ENCODE data around the gene BOK. TPM values are rescaled to one million over a fixed set of nuclear protein-coding genes. Genes with fewer than 3 reads are reported as not detected.
"Not testable (repeated sequence)": the region's sequence is repeated elsewhere in the genome, so short reads cannot be mapped to it uniquely, and the experiment has no call there.

Gene BOK
- total RNA-seq, 1 experiment from 2014 or later: 18.6 TPM

DNA sequence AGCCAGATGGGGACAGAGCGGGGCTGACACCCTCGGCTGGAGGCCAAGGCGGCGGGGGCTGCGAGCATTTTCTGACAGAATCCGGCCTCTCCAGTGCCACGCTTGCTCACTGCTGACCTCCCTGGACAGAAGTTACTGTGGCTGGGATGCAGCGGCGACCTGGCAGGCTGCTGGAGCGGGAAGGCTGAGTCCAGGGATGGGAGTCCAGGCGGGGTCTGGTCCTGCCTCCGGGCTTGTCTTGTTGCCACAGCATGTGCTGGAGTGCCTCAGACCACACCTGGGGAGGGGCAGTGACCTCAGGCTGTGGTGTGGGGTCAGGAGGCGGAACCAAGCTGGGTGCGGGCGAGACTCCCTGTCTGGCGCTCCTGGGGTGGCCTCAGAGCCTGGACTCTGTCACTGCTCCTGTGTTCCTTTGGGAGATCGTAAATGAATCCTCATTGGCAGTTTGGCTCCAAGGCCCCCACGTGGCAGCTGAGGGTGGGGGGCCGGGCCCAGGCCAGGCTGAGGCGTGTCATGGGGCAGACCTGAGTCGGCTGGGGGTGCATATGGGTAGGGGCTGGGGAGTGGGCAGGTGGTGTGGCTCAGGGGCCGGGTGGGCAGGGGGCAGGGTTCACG is 5.5 kb downstream of the BOK start:
- H3K9me3 ChIP-seq: no peaks in the 10 kb centered on the region
- TF ChIP-seq, protein P1, sequence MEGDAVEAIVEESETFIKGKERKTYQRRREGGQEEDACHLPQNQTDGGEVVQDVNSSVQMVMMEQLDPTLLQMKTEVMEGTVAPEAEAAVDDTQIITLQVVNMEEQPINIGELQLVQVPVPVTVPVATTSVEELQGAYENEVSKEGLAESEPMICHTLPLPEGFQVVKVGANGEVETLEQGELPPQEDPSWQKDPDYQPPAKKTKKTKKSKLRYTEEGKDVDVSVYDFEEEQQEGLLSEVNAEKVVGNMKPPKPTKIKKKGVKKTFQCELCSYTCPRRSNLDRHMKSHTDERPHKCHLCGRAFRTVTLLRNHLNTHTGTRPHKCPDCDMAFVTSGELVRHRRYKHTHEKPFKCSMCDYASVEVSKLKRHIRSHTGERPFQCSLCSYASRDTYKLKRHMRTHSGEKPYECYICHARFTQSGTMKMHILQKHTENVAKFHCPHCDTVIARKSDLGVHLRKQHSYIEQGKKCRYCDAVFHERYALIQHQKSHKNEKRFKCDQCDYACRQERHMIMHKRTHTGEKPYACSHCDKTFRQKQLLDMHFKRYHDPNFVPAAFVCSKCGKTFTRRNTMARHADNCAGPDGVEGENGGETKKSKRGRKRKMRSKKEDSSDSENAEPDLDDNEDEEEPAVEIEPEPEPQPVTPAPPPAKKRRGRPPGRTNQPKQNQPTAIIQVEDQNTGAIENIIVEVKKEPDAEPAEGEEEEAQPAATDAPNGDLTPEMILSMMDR (IDR thresholded peaks at IDR 0.05; ENCODE audit: insufficient read depth in 1 of 2, low read depth in 1 of 2, low read length in 1 of 2, severe bottlenecking in 1 of 2, unreplicated experiment in 1 of 2): no peak
- no peak overlapping the region for H3K4me3 Mint-ChIP-seq (ENCODE audit: unreplicated experiment)
- H3K4me3 ChIP-seq (ENCODE audit: low read depth, low read length): no peak overlapping the region
- BruUV-seq (replicated peaks): no TSS peak
- DNase-seq: peak in 1 of 2 experiments; percentile 49
- ChIA-PET POLR2A (interaction anchor here (0.9 kb wide), 1 partner anchor 261 kb away, joined by 4 read pairs; no protein-coding TSS in a partner anchor), CTCF (no interaction called here)
- no peaks in the 10 kb centered on the region for H3K27me3 ChIP-seq (replicated peaks; ENCODE audit: control insufficient read depth, insufficient read depth, low read length)
- no peak overlapping the region for H3K27ac Mint-ChIP-seq (ENCODE audit: unreplicated experiment)
- intact Hi-C loops (cut with micrococcal nuclease; ENCODE audit: unreplicated experiment): no loop called here
- H3K4me1 ChIP-seq: no peaks in the 10 kb centered on the region
- no peaks in the 10 kb centered on the region for H3K36me3 ChIP-seq (ENCODE audit: control insufficient read depth, insufficient read depth, low read length)
- H3K9me3 Mint-ChIP-seq (ENCODE audit: unreplicated experiment): no peaks in the 10 kb centered on the region
- H3K4me1 Mint-ChIP-seq (ENCODE audit: low read depth, unreplicated experiment): no peaks in the 10 kb centered on the region
- H3K36me3 Mint-ChIP-seq (ENCODE audit: insufficient read depth, unreplicated experiment): no peaks in the 10 kb centered on the region
- no peaks in the 10 kb centered on the region for H3K27me3 Mint-ChIP-seq (ENCODE audit: insufficient read depth, unreplicated experiment)

DNA sequence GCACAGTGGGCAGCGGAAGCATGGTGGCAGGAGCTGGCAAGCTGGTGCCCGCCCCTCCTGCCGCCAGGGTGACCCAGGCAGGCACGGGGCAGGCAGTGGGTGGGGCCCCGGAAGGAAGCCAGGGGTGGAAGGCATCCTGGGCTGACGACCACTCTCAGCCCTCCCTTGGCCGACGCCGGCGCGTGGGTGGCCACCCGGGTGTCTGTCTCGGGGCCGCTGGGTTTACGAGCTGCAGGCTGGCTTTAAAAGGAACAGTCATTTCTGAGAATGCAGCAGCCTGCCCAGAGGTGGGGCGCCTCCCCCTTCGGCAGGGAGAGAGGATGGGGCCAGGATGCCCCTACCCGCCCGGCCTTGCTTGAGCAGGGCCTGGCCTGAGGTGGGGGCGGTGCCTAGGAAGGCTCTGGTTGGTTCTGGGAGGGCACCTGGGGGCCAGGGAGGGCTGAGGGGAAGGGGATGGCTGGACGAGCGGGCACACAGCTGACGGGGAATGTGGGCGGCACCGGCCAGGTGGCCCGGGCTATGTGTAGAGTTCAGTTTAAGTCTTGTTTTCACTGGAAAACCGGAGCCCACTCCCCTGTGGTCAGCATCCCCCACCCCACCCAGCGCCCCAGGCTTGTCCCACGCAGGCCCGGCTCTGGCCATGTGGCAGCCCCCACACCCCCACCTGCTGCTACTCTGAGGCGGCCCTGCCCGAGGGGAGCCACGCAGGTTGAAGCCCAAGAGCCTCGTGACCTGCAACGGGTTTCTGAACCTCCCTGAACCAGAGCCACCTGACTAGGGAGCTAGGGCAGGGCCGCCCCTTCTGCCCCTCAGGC is 6.3 kb downstream of the BOK start:
- no TSS peak for BruUV-seq (replicated peaks)
- Histone ChIP-seq H3K9me3 (no peaks in the 10 kb centered on the region), H3K4me1 (no peaks in the 10 kb centered on the region), H3K4me3 (ENCODE audit: low read depth, low read length) (no peak overlapping the region), H3K36me3 (ENCODE audit: control insufficient read depth, insufficient read depth, low read length) (no peaks in the 10 kb centered on the region), H3K27me3 (replicated peaks; ENCODE audit: control insufficient read depth, insufficient read depth, low read length) (no peaks in the 10 kb centered on the region)
- H3K4me3 Mint-ChIP-seq (ENCODE audit: unreplicated experiment): no peak overlapping the region
- intact Hi-C loops (cut with micrococcal nuclease; ENCODE audit: unreplicated experiment): no loop called here
- H3K27ac Mint-ChIP-seq (ENCODE audit: unreplicated experiment): no peak overlapping the region
- no peak for DNase-seq
- TF ChIP-seq, protein P1 (IDR thresholded peaks at IDR 0.05; ENCODE audit: insufficient read depth in 1 of 2, low read depth in 1 of 2, low read length in 1 of 2, severe bottlenecking in 1 of 2, unreplicated experiment in 1 of 2): no peak
- ChIA-PET CTCF (no interaction called here), POLR2A (no interaction called here)
- no peaks in the 10 kb centered on the region for H3K36me3 Mint-ChIP-seq (ENCODE audit: insufficient read depth, unreplicated experiment)
- H3K4me1 Mint-ChIP-seq (ENCODE audit: low read depth, unreplicated experiment): no peaks in the 10 kb centered on the region
- H3K9me3 Mint-ChIP-seq (ENCODE audit: unreplicated experiment): no peaks in the 10 kb centered on the region
- H3K27me3 Mint-ChIP-seq (ENCODE audit: insufficient read depth, unreplicated experiment): no peaks in the 10 kb centered on the region

DNA sequence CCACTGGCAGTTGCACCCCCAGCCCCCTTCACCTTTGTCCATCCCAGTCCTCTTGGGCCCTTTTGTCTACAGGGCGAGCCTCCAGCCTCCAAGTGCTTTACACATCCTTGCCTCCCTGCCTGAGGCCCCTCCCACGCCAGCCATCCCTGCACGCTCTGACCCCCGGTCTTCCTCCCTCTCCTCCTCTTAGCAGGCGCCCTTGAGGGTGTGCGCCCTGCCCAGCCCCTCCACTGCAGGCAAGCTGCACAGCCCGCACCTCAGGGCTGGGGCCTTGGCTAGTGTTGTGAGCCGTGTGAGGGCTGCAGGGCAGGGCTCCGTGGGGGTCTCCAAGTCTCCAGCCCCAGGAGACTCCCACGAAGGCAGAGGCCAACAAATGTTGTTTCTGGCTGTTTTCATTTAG is 6.9 kb downstream of the BOK start:
- no peaks in the 10 kb centered on the region for H3K9me3 Mint-ChIP-seq (ENCODE audit: unreplicated experiment)
- TF ChIP-seq, protein P1 (IDR thresholded peaks at IDR 0.05; ENCODE audit: insufficient read depth in 1 of 2, low read depth in 1 of 2, low read length in 1 of 2, severe bottlenecking in 1 of 2, unreplicated experiment in 1 of 2): no peak
- intact Hi-C loops (cut with micrococcal nuclease; ENCODE audit: unreplicated experiment): no loop called here
- no peak overlapping the region for H3K4me3 Mint-ChIP-seq (ENCODE audit: unreplicated experiment)
- no peaks in the 10 kb centered on the region for H3K27me3 Mint-ChIP-seq (ENCODE audit: insufficient read depth, unreplicated experiment)
- H3K4me1 ChIP-seq: no peaks in the 10 kb centered on the region
- no peak for DNase-seq
- H3K9me3 ChIP-seq: no peaks in the 10 kb centered on the region
- H3K27me3 ChIP-seq (replicated peaks; ENCODE audit: control insufficient read depth, insufficient read depth, low read length): no peaks in the 10 kb centered on the region
- no peak overlapping the region for H3K4me3 ChIP-seq (ENCODE audit: low read depth, low read length)
- H3K36me3 ChIP-seq (ENCODE audit: control insufficient read depth, insufficient read depth, low read length): no peaks in the 10 kb centered on the region
- H3K36me3 Mint-ChIP-seq (ENCODE audit: insufficient read depth, unreplicated experiment): no peaks in the 10 kb centered on the region
- CTCF ChIA-PET: no interaction called here
- POLR2A ChIA-PET: no interaction called here
- H3K27ac Mint-ChIP-seq (ENCODE audit: unreplicated experiment): no peak overlapping the region
- H3K4me1 Mint-ChIP-seq (ENCODE audit: low read depth, unreplicated experiment): no peaks in the 10 kb centered on the region
- no TSS peak for BruUV-seq (replicated peaks)

DNA sequence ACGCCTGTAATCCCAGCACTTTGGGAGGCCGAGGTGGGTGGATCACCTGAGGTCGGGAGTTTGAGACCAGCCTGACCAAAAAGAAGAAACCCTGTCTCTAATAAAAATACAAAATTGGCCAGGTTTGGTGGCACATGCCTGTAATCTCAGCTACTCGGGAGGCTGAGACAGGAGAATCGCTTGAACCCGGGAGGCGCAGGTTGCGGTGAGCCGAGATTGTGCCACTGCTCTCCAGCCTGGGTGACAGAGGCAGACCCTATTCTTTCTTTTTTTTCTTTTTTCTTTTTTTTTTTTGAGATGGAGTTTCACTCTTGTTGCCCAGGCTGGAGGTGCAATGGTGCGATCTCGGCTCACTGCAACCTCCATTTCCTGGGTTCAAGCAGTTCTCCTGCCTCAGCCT is 7.5 kb downstream of the BOK start:
- H3K27me3 Mint-ChIP-seq (ENCODE audit: insufficient read depth, unreplicated experiment); H3K4me1 ChIP-seq; CTCF ChIA-PET; H3K4me3 Mint-ChIP-seq (ENCODE audit: unreplicated experiment); H3K9me3 ChIP-seq; BruUV-seq (replicated peaks); H3K4me1 Mint-ChIP-seq (ENCODE audit: low read depth, unreplicated experiment); H3K27me3 ChIP-seq (replicated peaks; ENCODE audit: control insufficient read depth, insufficient read depth, low read length); H3K36me3 Mint-ChIP-seq (ENCODE audit: insufficient read depth, unreplicated experiment); H3K27ac Mint-ChIP-seq (ENCODE audit: unreplicated experiment); H3K36me3 ChIP-seq (ENCODE audit: control insufficient read depth, insufficient read depth, low read length); H3K4me3 ChIP-seq (ENCODE audit: low read depth, low read length); H3K9me3 Mint-ChIP-seq (ENCODE audit: unreplicated experiment); DNase-seq; POLR2A ChIA-PET; intact Hi-C loops (cut with micrococcal nuclease; ENCODE audit: unreplicated experiment): not testable (repeated sequence)
